Measurements from ENCODE around the gene MVB12B.
"Not testable (repeated sequence)": the region's sequence is repeated elsewhere in the genome, so short reads cannot be mapped to it uniquely, and the experiment has no call there.

Gene MVB12B

DNA sequence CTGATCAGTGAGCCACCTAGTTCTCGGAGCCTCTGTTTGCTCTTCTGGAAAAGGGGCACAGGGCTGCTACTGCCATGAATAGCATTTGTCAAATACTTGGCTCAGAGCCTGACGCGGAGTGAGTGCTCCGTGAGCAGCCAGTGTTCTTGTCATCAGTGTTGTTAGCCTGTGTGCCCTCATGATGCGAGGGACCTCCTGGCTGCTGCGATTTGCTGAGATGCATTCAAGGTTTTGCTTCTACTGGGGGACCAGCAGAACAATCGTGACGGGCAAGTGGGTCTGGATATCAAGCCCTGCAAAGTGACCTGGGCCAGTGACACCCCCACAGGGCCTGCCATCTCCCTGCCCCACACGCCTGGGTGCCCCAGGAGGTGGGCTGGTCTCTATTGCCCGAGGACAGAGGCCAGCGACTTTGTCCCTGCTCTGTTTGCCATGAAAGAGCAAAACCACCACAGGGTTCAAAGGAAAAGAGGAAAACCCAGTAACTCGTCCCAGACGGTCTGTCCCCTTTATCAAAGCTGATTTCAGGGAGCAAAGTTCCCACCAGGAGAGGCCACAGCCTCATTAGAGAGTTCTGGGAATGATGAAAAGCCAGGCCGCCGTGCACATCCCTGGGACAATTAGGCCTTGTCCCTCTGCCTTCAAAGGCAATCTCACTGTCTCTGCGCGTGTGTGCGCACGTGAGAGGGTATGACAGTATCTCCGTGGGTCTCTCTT lies 200.6 kb downstream of the MVB12B start:
- no peak for TF ChIP-seq ZNF274 (IDR thresholded peaks at IDR 0.05; ENCODE audit: low read depth, low read length)

GRCh38 chr9:126528111-126528510 lies 201.5 kb downstream of the MVB12B start:
- no peak overlapping the region for H3K4me3 ChIP-seq (ENCODE audit: low read length)
- TF ChIP-seq ZNF274 (IDR thresholded peaks at IDR 0.05; ENCODE audit: low read depth, low read length): no peak

More for the DNA sequence above, 200.6 kb downstream of the MVB12B start:
- no peak overlapping the region for H3K4me3 ChIP-seq (ENCODE audit: low read length)

GRCh38 chr9:126528915-126529314 lies 202.3 kb downstream of the MVB12B start:
- no peak for TF ChIP-seq ZNF274 (IDR thresholded peaks at IDR 0.05; ENCODE audit: low read depth, low read length)
- H3K4me3 ChIP-seq (ENCODE audit: low read length): no peak overlapping the region

- no peak overlapping the region for H3K4me3 ChIP-seq (ENCODE audit: low read length)
- TF ChIP-seq ZNF274 (IDR thresholded peaks at IDR 0.05; ENCODE audit: low read depth, low read length): no peak
Observed at GRCh38 chr9:126531035-126531571, 204.5 kb downstream of the MVB12B start.

GRCh38 chr9:126531591-126531990 lies 205.0 kb downstream of the MVB12B start:
- no peak for TF ChIP-seq ZNF274 (IDR thresholded peaks at IDR 0.05; ENCODE audit: low read depth, low read length)
- no peak overlapping the region for H3K4me3 ChIP-seq (ENCODE audit: low read length)

GRCh38 chr9:126532019-126532462 lies 205.4 kb downstream of the MVB12B start:
- TF ChIP-seq ZNF274 (IDR thresholded peaks at IDR 0.05; ENCODE audit: low read depth, low read length): no peak
- H3K4me3 ChIP-seq (ENCODE audit: low read length): no peak overlapping the region

DNA sequence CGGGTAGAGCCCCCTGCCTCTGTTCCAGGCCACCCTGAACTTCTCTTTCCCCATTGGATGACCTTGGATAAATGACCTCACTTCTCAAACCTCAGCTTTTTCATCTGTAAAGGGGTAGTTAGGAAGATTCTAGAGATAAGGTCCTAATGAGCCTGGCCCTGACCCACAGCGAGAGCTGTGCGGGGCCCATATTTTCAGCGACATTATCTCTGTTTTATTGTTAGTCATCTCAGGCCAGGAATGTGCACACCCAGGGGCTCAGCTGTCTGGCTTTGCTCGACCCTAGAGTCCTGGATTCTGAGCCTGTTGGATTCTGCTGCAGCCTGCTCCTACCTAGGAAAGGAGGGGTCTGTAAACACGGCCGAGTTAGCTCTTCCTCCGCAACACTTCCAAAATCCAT lies 205.9 kb downstream of the MVB12B start:
- no peak for TF ChIP-seq ZNF274 (IDR thresholded peaks at IDR 0.05; ENCODE audit: low read depth, low read length)
- H3K4me3 ChIP-seq (ENCODE audit: low read length): no peak overlapping the region

- no peak overlapping the region for H3K4me3 ChIP-seq (ENCODE audit: low read length)
- TF ChIP-seq ZNF274 (IDR thresholded peaks at IDR 0.05; ENCODE audit: low read depth, low read length): no peak
Observed at GRCh38 chr9:126532951-126533925, 206.6 kb downstream of the MVB12B start.

DNA sequence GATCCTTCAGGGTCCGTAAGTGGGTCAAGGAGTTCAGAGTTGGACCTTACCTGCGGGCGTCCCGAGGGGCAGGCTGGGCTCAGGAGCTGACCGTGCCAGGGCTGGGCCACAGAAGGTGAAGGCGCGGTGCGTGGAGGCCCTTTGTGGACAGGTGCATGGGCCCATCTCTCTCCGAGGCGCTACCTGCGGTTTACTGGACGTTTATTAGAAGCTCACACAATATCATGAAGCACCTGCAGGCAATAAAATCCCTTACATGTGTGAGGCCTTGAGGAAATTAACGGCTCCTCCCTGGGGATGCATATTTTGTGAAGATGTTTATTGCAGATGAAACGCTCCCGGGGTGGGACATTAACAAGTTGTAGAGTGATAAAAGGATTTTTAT lies 207.3 kb downstream of the MVB12B start:
- TF ChIP-seq ZNF274 (IDR thresholded peaks at IDR 0.05; ENCODE audit: low read depth, low read length): no peak
- no peak overlapping the region for H3K4me3 ChIP-seq (ENCODE audit: low read length)

DNA sequence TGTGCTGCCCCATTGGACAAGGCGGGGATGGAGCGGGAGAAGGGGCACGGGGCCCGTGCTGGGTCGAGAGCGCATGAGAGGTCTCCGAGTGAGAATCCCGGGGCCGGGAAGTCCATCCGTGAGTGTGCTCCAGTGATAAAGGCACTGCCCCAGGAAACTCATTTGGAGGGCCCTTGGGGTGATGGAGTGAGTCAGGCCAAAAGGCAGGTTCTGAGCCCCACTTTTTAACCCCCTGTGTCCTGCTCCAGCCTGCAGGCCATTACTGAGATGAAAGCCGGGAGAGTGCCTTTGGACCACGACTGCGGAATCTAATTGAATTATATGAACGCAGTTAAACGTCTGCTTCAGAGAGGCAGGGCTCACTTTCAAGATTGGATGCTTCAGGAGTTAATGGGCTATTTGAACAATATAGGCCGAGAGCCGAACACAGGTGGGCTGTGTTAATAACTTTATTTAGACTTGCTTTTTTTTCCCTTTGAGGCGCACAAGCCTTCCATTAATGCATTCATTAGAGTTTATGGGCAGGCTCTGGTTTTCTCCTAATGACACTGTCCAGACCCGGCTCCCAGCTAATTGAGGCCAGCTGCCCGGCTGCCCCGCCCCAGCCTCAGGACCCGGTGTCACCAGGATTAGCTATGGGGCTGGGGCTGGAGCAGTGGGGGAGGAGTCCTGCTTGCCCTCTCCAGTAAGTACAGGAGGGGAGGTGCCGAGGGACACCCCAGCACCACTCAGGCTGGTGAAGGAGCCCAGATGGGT lies 208.0 kb downstream of the MVB12B start:
- TF ChIP-seq ZNF274 (IDR thresholded peaks at IDR 0.05; ENCODE audit: low read depth, low read length): no peak
- H3K4me3 ChIP-seq (ENCODE audit: low read length): no peak overlapping the region

DNA sequence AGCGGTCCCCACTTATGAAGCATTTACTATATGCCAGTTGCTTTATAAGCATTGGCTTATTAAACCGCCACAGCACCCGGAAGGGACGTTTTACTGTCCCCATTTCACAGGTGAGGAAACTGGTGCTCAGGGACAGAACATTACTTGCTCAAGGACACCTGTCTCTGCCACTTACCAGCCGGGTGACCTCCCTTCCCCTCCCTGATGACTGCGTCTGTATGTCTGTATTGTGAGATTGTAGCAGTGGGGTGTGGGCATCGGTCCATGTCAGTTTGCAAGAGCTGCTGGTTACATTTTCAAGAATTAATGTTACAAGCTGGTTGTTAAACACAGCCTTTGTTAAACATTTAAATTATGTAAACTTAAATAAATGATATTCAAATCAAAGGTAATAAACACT lies 209.5 kb downstream of the MVB12B start:
- TF ChIP-seq ZNF274 (IDR thresholded peaks at IDR 0.05; ENCODE audit: low read depth, low read length): no peak
- H3K4me3 ChIP-seq (ENCODE audit: low read length): no peak overlapping the region

GRCh38 chr9:126536841-126537465 lies 210.3 kb downstream of the MVB12B start:
- TF ChIP-seq ZNF274 (IDR thresholded peaks at IDR 0.05; ENCODE audit: low read depth, low read length): no peak
- H3K4me3 ChIP-seq (ENCODE audit: low read length): no peak overlapping the region

DNA sequence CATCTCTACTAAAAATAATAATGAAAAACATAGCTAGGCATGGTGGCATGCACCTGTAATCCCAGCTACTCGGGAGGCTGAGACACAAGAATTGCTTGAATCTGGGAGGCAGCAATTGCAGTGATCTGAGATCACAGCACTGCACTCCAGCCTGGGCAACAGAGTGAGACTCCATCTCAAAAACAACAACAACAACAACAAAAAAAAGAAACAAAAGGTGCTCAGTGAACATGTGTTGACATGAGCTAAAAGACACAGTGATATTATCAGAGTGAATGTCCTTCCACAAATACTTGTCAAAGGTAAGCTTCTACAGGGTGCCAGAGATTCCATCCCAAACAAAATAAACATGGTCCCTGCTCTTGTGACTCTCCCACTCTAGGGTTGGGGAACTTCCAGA lies 211.9 kb downstream of the MVB12B start:
- no peak for TF ChIP-seq ZNF274 (IDR thresholded peaks at IDR 0.05; ENCODE audit: low read depth, low read length)
- H3K4me3 ChIP-seq (ENCODE audit: low read length): no peak overlapping the region

DNA sequence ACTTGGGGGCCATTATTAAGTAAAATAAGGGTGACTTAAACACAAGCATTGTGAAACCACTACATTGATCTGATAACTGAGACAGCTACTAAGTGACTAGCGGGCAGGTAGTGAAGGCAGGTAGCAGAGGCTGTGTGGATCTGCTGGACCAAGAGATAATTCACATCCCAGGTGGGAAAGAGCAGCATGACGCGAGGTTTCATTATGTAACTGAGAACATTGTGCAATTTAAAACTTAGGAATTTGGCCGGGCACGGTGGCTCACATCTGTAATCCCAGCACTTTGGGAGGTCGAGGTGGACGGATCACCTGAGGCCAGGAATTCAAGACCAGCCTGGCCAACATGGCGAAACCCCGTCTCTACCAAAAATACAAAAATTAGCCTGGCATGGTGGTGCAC lies 213.8 kb downstream of the MVB12B start:
- H3K4me3 ChIP-seq (ENCODE audit: low read length): not testable (repeated sequence)
